ENCODE measurements around the gene SYCE3.

SYCE3 gene

DNA sequence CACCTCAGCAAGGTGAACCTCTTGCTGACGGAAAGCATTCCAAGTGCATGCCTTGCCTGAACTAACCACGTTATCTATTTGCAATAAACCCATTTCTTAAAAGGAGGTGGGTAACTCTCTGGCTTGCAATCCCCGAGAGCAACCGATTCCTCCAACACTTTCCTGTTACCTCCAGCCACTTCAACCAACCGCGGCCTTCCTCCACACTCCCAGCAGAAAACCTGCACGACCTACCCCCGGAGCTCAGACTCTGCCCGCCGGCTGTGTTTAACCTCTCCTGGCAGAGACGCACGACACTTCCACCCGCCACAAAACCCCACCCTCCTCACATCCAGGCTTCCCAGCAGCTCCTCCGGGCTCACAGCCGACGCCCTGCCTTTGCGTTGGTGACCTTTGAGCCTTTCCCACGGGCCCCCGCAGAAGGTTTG lies 38.0 kb downstream of the SYCE3 start:
- Histone ChIP-seq H2AFZ (peak overlapping the region; percentile 74), H3K4me2 (ENCODE audit: low read length) (peak overlapping the region; percentile 95), H3K79me2 (no peaks in the 10 kb centered on the region), H3K4me3 (ENCODE audit: low read depth, low read length) (peak overlapping the region; percentile 81), H3K36me3 (ENCODE audit: control insufficient read depth, insufficient read depth, low read length) (no peaks in the 10 kb centered on the region), H3K9me3 (ENCODE audit: control insufficient read depth, low read length) (no peaks in the 10 kb centered on the region), H3K9ac (no peak overlapping the region), H3K27me3 (ENCODE audit: control insufficient read depth, insufficient read depth, low read length) (no peaks in the 10 kb centered on the region), H3K27ac (peak overlapping the region; percentile 95), H3K4me1 (peaks cover 4% of the 10 kb centered on the region)
- TF ChIP-seq, protein P1, sequence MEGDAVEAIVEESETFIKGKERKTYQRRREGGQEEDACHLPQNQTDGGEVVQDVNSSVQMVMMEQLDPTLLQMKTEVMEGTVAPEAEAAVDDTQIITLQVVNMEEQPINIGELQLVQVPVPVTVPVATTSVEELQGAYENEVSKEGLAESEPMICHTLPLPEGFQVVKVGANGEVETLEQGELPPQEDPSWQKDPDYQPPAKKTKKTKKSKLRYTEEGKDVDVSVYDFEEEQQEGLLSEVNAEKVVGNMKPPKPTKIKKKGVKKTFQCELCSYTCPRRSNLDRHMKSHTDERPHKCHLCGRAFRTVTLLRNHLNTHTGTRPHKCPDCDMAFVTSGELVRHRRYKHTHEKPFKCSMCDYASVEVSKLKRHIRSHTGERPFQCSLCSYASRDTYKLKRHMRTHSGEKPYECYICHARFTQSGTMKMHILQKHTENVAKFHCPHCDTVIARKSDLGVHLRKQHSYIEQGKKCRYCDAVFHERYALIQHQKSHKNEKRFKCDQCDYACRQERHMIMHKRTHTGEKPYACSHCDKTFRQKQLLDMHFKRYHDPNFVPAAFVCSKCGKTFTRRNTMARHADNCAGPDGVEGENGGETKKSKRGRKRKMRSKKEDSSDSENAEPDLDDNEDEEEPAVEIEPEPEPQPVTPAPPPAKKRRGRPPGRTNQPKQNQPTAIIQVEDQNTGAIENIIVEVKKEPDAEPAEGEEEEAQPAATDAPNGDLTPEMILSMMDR (IDR thresholded peaks at IDR 0.05) = no peak

DNA sequence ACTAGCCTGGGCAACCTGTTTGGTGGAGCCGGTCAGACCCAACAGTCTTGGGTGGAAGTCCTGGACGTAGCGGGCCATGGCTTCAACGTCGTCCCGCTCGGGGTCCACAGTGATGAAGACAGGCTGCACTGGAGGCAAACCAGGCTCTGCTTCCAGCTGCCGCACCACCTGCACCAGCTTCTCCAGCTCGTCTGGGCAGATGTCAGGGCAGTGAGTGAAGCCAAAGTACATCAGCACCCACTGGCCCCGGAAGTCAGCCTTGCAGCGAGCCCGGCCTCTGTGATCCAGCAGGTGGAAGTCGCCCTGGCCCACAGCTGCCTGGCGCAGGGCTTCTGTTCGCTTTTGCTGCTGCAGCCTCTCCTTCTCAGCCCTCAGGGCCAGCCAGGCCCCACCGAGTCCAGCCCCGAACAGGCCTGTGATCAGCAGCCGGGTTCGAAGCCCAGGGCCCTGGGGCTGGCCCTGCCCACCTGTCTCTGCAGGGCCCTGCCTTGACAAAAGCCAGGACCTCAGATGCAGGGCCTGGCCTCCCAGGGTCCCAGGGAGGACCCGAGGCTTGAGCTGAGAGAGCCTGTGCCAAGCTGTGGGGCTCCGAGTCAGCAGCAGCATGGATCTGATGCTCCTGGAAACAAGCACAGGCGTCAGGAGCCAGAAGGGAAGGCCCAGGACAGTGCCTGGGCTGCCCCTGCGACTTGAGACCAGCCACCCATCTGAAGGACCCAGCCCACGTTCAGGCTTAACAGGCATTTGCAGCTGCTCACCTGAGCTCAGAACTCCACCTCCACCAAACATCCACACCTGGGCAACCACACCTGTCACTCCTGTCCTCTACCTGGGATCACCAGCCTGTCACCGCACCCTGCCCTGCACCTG lies 38.7 kb downstream of the SYCE3 start:
- Histone ChIP-seq H2AFZ (no peak overlapping the region), H3K4me3 (ENCODE audit: low read depth, low read length) (no peak overlapping the region), H3K27ac (no peak overlapping the region), H3K4me2 (ENCODE audit: low read length) (peak overlapping the region; percentile 95), H3K9me3 (ENCODE audit: control insufficient read depth, low read length) (no peaks in the 10 kb centered on the region), H3K79me2 (no peaks in the 10 kb centered on the region), H3K27me3 (ENCODE audit: control insufficient read depth, insufficient read depth, low read length) (no peaks in the 10 kb centered on the region), H3K9ac (no peak overlapping the region), H3K4me1 (peaks cover 4% of the 10 kb centered on the region), H3K36me3 (ENCODE audit: control insufficient read depth, insufficient read depth, low read length) (no peaks in the 10 kb centered on the region)
- TF ChIP-seq, protein P1 (IDR thresholded peaks at IDR 0.05) = no peak

DNA sequence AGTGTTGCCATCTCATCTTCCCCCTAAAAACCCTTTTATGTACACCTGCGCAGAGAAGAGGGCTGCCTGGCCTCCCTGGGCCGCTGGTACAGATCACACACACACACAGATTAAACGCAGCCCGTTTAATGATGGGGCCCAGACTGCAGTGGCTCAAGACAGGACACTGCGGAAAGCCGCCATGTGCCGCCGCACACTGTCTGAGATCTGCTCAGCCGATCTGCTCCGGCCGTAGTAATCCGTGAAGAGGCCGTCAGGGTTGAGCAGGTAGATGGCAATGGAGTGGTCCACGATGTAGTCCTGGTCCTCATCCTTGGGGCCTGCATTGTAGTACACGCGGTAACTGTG lies 39.3 kb downstream of the SYCE3 start:
- no peak overlapping the region for H2AFZ ChIP-seq
- no peaks in the 10 kb centered on the region for H3K79me2 ChIP-seq
- TF ChIP-seq, protein P1 (IDR thresholded peaks at IDR 0.05) = no peak
- peaks cover 4% of the 10 kb centered on the region for H3K4me1 ChIP-seq
- H3K9me3 ChIP-seq (ENCODE audit: control insufficient read depth, low read length) = no peaks in the 10 kb centered on the region
- no peak overlapping the region for H3K27ac ChIP-seq
- no peaks in the 10 kb centered on the region for H3K27me3 ChIP-seq (ENCODE audit: control insufficient read depth, insufficient read depth, low read length)
- H3K4me3 ChIP-seq (ENCODE audit: low read depth, low read length) = no peak overlapping the region
- H3K4me2 ChIP-seq (ENCODE audit: low read length) = no peak overlapping the region
- H3K36me3 ChIP-seq (ENCODE audit: control insufficient read depth, insufficient read depth, low read length) = no peaks in the 10 kb centered on the region
- no peak overlapping the region for H3K9ac ChIP-seq

- TF ChIP-seq, protein P1 (IDR thresholded peaks at IDR 0.05) = no peak
- Histone ChIP-seq H2AFZ (no peak overlapping the region), H3K4me1 (peaks cover 4% of the 10 kb centered on the region), H3K9ac (no peak overlapping the region), H3K27me3 (ENCODE audit: control insufficient read depth, insufficient read depth, low read length) (no peaks in the 10 kb centered on the region), H3K27ac (no peak overlapping the region), H3K4me2 (ENCODE audit: low read length) (no peak overlapping the region), H3K79me2 (peaks cover under 1% of the 10 kb centered on the region), H3K9me3 (ENCODE audit: control insufficient read depth, low read length) (no peaks in the 10 kb centered on the region), H3K36me3 (ENCODE audit: control insufficient read depth, insufficient read depth, low read length) (no peaks in the 10 kb centered on the region), H3K4me3 (ENCODE audit: low read depth, low read length) (no peak overlapping the region)
Observed at GRCh38 chr22:50522806-50523438, 39.8 kb downstream of the SYCE3 start.
